ENCODE data around the gene KCNIP3.

Gene KCNIP3

GRCh38 chr2:95275151-95275515, 22.0 kb upstream of the KCNIP3 start:
- H2AFZ ChIP-seq (ENCODE audit: low read length, unreplicated experiment): no peak overlapping the region

GRCh38 chr2:95275601-95276243, 21.4 kb upstream of the KCNIP3 start:
- H3K4me1 ChIP-seq (ENCODE audit: control insufficient read depth, insufficient read depth, low read length, unreplicated experiment): peaks cover 17% of the 10 kb centered on the region
- H3K27me3 ChIP-seq (ENCODE audit: insufficient read depth, low read length): no peaks in the 10 kb centered on the region
- no peaks in the 10 kb centered on the region for H3K79me2 ChIP-seq (ENCODE audit: control insufficient read depth, insufficient read depth, low read length, unreplicated experiment)
- H3K4me3 ChIP-seq (ENCODE audit: low read depth, low read length): no peak overlapping the region
- H3K36me3 ChIP-seq (ENCODE audit: insufficient read depth, low read length): no peaks in the 10 kb centered on the region
- no peak overlapping the region for H2AFZ ChIP-seq (ENCODE audit: low read length, unreplicated experiment)
- no peak overlapping the region for H3K27ac ChIP-seq (ENCODE audit: low read depth, low read length)

More at GRCh38 chr2:95275151-95275515, 22.0 kb upstream of the KCNIP3 start:
- Histone ChIP-seq H3K4me3 (ENCODE audit: low read depth, low read length) (no peak overlapping the region), H3K27ac (ENCODE audit: low read depth, low read length) (no peak overlapping the region), H3K36me3 (ENCODE audit: insufficient read depth, low read length) (no peaks in the 10 kb centered on the region), H3K79me2 (ENCODE audit: control insufficient read depth, insufficient read depth, low read length, unreplicated experiment) (no peaks in the 10 kb centered on the region), H3K4me1 (ENCODE audit: control insufficient read depth, insufficient read depth, low read length, unreplicated experiment) (peaks cover 17% of the 10 kb centered on the region), H3K27me3 (ENCODE audit: insufficient read depth, low read length) (no peaks in the 10 kb centered on the region)

- H3K4me3 ChIP-seq (ENCODE audit: low read depth, low read length): no peak overlapping the region
- no peaks in the 10 kb centered on the region for H3K36me3 ChIP-seq (ENCODE audit: insufficient read depth, low read length)
- no peak overlapping the region for H3K27ac ChIP-seq (ENCODE audit: low read depth, low read length)
- peaks cover 17% of the 10 kb centered on the region for H3K4me1 ChIP-seq (ENCODE audit: control insufficient read depth, insufficient read depth, low read length, unreplicated experiment)
- no peaks in the 10 kb centered on the region for H3K79me2 ChIP-seq (ENCODE audit: control insufficient read depth, insufficient read depth, low read length, unreplicated experiment)
- H3K27me3 ChIP-seq (ENCODE audit: insufficient read depth, low read length): no peaks in the 10 kb centered on the region
- no peak overlapping the region for H2AFZ ChIP-seq (ENCODE audit: low read length, unreplicated experiment)
These were observed 20.8 kb upstream of the KCNIP3 start for GRCh38 chr2:95276244-95276887.

- H3K36me3 ChIP-seq (ENCODE audit: insufficient read depth, low read length): no peaks in the 10 kb centered on the region
- H3K79me2 ChIP-seq (ENCODE audit: control insufficient read depth, insufficient read depth, low read length, unreplicated experiment): no peaks in the 10 kb centered on the region
- H3K4me3 ChIP-seq (ENCODE audit: low read depth, low read length): no peak overlapping the region
- H2AFZ ChIP-seq (ENCODE audit: low read length, unreplicated experiment): no peak overlapping the region
- no peak overlapping the region for H3K27ac ChIP-seq (ENCODE audit: low read depth, low read length)
- no peaks in the 10 kb centered on the region for H3K27me3 ChIP-seq (ENCODE audit: insufficient read depth, low read length)
- H3K4me1 ChIP-seq (ENCODE audit: control insufficient read depth, insufficient read depth, low read length, unreplicated experiment): peaks cover 17% of the 10 kb centered on the region
These were observed 20.3 kb upstream of the KCNIP3 start for GRCh38 chr2:95276888-95277245.

GRCh38 chr2:95277246-95277906, 19.8 kb upstream of the KCNIP3 start:
- no peaks in the 10 kb centered on the region for H3K79me2 ChIP-seq (ENCODE audit: control insufficient read depth, insufficient read depth, low read length, unreplicated experiment)
- H3K36me3 ChIP-seq (ENCODE audit: insufficient read depth, low read length): no peaks in the 10 kb centered on the region
- H3K27me3 ChIP-seq (ENCODE audit: insufficient read depth, low read length): no peaks in the 10 kb centered on the region
- H3K4me1 ChIP-seq (ENCODE audit: control insufficient read depth, insufficient read depth, low read length, unreplicated experiment): peaks cover 17% of the 10 kb centered on the region
- peak overlapping the region; percentile 47; the same call in 1 of the 2 replicates for H3K4me3 ChIP-seq (ENCODE audit: low read depth, low read length)
- H3K27ac ChIP-seq (ENCODE audit: low read depth, low read length): peak overlapping the region; percentile 24; the same call in 1 of the 2 replicates
- H2AFZ ChIP-seq (ENCODE audit: low read length, unreplicated experiment): no peak overlapping the region

GRCh38 chr2:95278051-95278471, 19.1 kb upstream of the KCNIP3 start:
- no peak overlapping the region for H2AFZ ChIP-seq (ENCODE audit: low read length, unreplicated experiment)
- peak overlapping the region; percentile 24; the same call in 1 of the 2 replicates for H3K27ac ChIP-seq (ENCODE audit: low read depth, low read length)
- H3K4me3 ChIP-seq (ENCODE audit: low read depth, low read length): peak overlapping the region; percentile 47; the same call in 1 of the 2 replicates
- peaks cover 17% of the 10 kb centered on the region for H3K4me1 ChIP-seq (ENCODE audit: control insufficient read depth, insufficient read depth, low read length, unreplicated experiment)
- H3K27me3 ChIP-seq (ENCODE audit: insufficient read depth, low read length): no peaks in the 10 kb centered on the region
- no peaks in the 10 kb centered on the region for H3K79me2 ChIP-seq (ENCODE audit: control insufficient read depth, insufficient read depth, low read length, unreplicated experiment)
- no peaks in the 10 kb centered on the region for H3K36me3 ChIP-seq (ENCODE audit: insufficient read depth, low read length)

- Histone ChIP-seq H3K27me3 (ENCODE audit: insufficient read depth, low read length) (no peaks in the 10 kb centered on the region), H3K79me2 (ENCODE audit: control insufficient read depth, insufficient read depth, low read length, unreplicated experiment) (no peaks in the 10 kb centered on the region), H3K27ac (ENCODE audit: low read depth, low read length) (no peak overlapping the region)
These were observed 18.4 kb upstream of the KCNIP3 start for GRCh38 chr2:95278637-95279225.

GRCh38 chr2:95279435-95280035, 17.6 kb upstream of the KCNIP3 start:
- H3K27ac ChIP-seq (ENCODE audit: low read depth, low read length): no peak overlapping the region
- H3K4me1 ChIP-seq (ENCODE audit: control insufficient read depth, insufficient read depth, low read length, unreplicated experiment): peaks cover 17% of the 10 kb centered on the region
- no peak overlapping the region for H3K4me3 ChIP-seq (ENCODE audit: low read depth, low read length)
- no peak overlapping the region for H2AFZ ChIP-seq (ENCODE audit: low read length, unreplicated experiment)
- no peaks in the 10 kb centered on the region for H3K36me3 ChIP-seq (ENCODE audit: insufficient read depth, low read length)
- H3K27me3 ChIP-seq (ENCODE audit: insufficient read depth, low read length): no peaks in the 10 kb centered on the region
- no peaks in the 10 kb centered on the region for H3K79me2 ChIP-seq (ENCODE audit: control insufficient read depth, insufficient read depth, low read length, unreplicated experiment)

More at GRCh38 chr2:95278637-95279225, 18.4 kb upstream of the KCNIP3 start:
- Histone ChIP-seq H3K36me3 (ENCODE audit: insufficient read depth, low read length) (no peaks in the 10 kb centered on the region), H3K4me1 (ENCODE audit: control insufficient read depth, insufficient read depth, low read length, unreplicated experiment) (peaks cover 17% of the 10 kb centered on the region), H3K4me3 (ENCODE audit: low read depth, low read length) (no peak overlapping the region), H2AFZ (ENCODE audit: low read length, unreplicated experiment) (no peak overlapping the region)

- no peak overlapping the region for H3K27ac ChIP-seq (ENCODE audit: low read depth, low read length)
- H3K79me2 ChIP-seq (ENCODE audit: control insufficient read depth, insufficient read depth, low read length, unreplicated experiment): no peaks in the 10 kb centered on the region
These were observed 16.1 kb upstream of the KCNIP3 start for GRCh38 chr2:95281071-95281470.

GRCh38 chr2:95281786-95282185, 15.4 kb upstream of the KCNIP3 start:
- H3K36me3 ChIP-seq (ENCODE audit: insufficient read depth, low read length): no peaks in the 10 kb centered on the region
- H3K27me3 ChIP-seq (ENCODE audit: insufficient read depth, low read length): no peaks in the 10 kb centered on the region
- no peak overlapping the region for H3K4me3 ChIP-seq (ENCODE audit: low read depth, low read length)
- no peaks in the 10 kb centered on the region for H3K79me2 ChIP-seq (ENCODE audit: control insufficient read depth, insufficient read depth, low read length, unreplicated experiment)
- peaks cover 17% of the 10 kb centered on the region for H3K4me1 ChIP-seq (ENCODE audit: control insufficient read depth, insufficient read depth, low read length, unreplicated experiment)
- H2AFZ ChIP-seq (ENCODE audit: low read length, unreplicated experiment): no peak overlapping the region
- no peak overlapping the region for H3K27ac ChIP-seq (ENCODE audit: low read depth, low read length)

More at GRCh38 chr2:95281071-95281470, 16.1 kb upstream of the KCNIP3 start:
- Histone ChIP-seq H3K27me3 (ENCODE audit: insufficient read depth, low read length) (no peaks in the 10 kb centered on the region), H2AFZ (ENCODE audit: low read length, unreplicated experiment) (no peak overlapping the region), H3K4me1 (ENCODE audit: control insufficient read depth, insufficient read depth, low read length, unreplicated experiment) (peaks cover 17% of the 10 kb centered on the region), H3K4me3 (ENCODE audit: low read depth, low read length) (no peak overlapping the region), H3K36me3 (ENCODE audit: insufficient read depth, low read length) (no peaks in the 10 kb centered on the region)
